Adipose tissue (tissue), 3 donors: ENCODE data around the gene COTL1. TPM values are rescaled to one million over a fixed set of nuclear protein-coding genes. Genes with fewer than 3 reads are reported as not detected.

Experiments
- H3K27ac ChIP-seq: one replicate; pipeline ENCODE4 v1.5.1; 2013; ENCODE audit warnings: low read depth, low read length
- WGBS, 3 donors: extraction: QIAGEN DNeasy Blood & Tissue Kit; methylation state at CpG; one replicate each; pipeline ENCODE4 v1.1.7; 2013; 5-methylcytosine and 5-hydroxymethylcytosine counted together
- polyA plus RNA-seq, 3 donors: library from polyadenylated mRNA; stranded (reverse); fragments of 200-250 nt; gene quantifications; one replicate each; pipeline ENCODE4 v1.2.3, GENCODE V29; 2013
- donor health status: healthy with polysubstance abuse.
- donor health status: Bipolar disorder and iron deficiency.
- donor health status: healthy.

Gene COTL1
- polyA plus RNA-seq, 3 donors = 14.1 to 134 (median 132) TPM

DNA sequence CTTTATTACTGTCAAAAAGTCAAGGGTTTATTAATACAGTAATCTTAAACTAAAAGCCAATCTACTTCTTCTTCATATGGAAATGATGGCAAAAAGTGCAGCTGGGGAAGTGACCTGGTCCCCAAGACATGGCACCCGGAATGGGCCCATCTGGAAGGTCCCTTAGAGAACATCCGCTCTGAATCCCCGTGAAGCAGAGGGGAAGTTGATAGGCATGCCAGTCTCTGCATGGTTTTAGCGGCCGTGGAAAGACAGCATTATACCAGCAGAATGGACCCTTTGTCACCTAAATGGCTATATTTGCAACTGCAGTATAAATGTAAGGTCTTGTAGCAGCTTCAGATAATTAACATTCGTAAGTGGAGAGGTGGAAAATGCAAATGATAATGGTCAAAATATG, 32.4 kb downstream of the COTL1 start:
- 77 to 84% (median 77%) methylated on average over 6 of the region's 6 CpGs for WGBS, 3 donors
- no peak overlapping the region for H3K27ac ChIP-seq

DNA sequence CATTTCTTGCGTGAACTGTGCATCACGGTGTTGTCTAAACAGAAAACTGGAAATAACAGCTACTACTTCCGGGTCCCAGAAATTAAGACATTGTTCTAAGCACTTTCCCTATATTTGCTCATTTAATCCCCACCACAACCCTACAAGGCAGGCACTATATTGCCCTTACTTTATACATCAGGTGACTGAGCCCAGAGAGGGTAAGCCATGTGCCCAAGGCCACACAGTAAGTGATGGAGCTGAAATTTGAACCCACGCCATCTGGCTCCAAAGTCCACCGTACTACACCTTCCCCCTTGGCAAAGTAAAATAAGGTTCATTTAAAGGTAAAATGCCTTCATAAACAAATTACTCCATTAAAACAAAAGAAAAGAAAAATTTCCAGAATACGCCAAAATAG, 33.2 kb downstream of the COTL1 start:
- WGBS, 3 donors = 76 to 96% (median 93%) methylated on average over 6 of the region's 6 CpGs
- no peak overlapping the region for H3K27ac ChIP-seq

DNA sequence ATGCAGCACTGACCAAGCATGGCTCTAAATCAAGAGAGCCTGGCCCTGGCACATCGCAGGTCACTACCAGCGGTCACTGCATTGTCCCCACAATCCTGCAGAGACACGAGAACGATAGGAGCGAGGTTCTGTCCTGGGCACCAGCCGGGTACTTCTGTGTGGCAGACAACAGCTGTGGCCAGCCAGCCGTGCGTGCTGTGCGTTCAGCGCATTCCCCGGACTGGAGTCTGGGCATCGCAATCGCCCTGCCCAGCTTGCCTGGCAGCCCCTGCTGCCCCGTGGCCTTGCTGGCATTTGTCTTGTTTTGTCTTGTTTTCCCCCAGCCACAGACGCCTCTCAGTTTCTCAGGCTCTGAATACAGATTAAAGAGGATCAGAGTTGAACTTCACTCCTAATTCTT, 33.9 kb downstream of the COTL1 start:
- 54 to 87% (median 87%) methylated on average over 15 of the region's 15 CpGs for WGBS, 3 donors
- H3K27ac ChIP-seq = no peak overlapping the region

DNA sequence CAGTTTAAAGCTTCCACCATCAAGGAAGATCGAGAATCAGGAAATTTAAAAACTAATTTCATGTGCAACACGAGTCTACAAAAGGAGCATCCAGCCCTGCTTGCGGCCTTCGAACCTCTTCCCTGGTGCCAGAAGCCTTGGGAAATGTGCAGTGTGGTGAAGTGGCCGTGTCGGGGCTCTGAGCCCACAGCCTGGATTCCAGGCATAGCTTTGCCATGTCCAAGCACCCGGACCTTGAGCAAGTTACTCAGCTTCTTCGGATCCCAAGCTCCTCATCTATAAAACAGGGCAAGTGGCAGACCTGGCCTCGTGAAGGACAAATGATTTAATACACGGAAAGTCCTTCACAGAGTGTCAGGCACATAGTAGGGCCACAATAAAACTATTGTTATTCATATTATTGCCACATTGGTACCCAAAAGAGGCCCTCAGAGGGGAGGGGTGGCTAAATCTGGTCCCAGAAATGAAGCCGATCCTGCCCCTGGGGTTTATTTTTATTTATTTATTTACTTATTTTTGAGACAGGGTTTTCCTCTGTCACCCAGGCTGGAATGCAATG, 34.8 kb downstream of the COTL1 start:
- 38 to 83% (median 79%) methylated on average over 11 of the region's 11 CpGs for WGBS, 3 donors
- no peak overlapping the region for H3K27ac ChIP-seq

DNA sequence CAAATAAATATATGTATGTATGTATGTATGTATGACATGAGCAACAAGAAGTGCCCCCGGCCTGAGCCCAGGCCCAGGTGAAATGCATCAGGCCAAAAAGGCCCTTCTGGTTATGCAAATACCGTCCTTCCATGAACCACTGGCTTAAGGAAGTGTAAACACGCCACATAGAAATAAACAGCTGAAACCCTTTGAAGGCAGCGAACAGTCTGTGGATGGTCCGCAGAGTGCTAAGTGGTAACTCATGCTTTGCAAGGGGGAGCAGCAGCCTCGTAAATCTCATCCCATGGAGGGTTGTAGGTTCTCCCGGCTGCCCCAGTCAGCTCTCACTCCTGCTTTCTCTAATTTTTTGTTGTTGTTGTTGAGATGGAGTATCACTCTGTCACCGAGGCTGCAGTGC, 36.7 kb downstream of the COTL1 start:
- 64 to 95% (median 91%) methylated on average over 8 of the region's 8 CpGs for WGBS, 3 donors
- H3K27ac ChIP-seq = no peak overlapping the region

DNA sequence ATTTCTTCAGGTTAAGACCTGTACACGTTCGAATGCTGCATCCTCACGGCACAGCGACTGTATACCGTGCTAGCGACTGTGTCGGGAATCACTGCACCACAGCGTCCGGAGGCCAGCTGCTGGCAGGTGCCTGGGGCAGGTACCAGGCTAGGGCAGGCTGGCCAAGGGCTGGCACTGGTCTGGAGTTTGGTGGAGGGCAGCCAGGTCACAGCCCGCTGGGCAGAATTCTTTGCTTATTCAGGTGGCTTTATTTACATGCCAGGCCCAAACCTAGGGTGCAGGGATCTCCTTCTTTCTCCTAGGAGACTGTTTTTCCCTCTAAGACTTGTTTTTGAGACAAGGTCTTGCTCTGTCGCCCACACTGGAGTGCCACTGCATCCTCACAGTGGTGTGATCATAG, 37.9 kb downstream of the COTL1 start:
- WGBS, 3 donors = 51 to 97% (median 95%) methylated on average over 11 of the region's 11 CpGs
- no peak overlapping the region for H3K27ac ChIP-seq

DNA sequence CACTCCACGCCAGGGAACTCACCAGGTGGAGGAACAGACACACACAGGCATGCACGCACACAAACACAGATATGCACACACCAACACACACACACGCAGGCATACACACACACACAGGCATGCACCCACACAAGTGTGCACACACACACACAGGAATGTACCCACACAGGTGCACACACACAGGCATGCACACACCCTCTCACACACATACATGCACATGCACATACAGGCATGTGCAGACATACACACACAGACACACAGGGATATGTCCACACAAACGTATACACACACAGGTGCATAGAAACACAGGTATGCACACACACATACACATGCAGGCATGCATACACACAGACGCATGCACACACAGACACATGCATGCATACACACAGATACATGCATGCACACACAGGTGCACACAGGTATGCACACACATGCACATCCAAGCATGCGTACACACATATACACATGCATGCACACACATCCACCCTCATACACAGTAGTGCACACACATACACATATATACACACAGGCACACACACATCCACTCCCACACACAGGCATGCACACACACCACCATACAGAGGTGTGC, 39.2 kb downstream of the COTL1 start:
- WGBS, 3 donors = 91 to 97% (median 92%) methylated on average over 6 of the region's 6 CpGs
- no peak overlapping the region for H3K27ac ChIP-seq

DNA sequence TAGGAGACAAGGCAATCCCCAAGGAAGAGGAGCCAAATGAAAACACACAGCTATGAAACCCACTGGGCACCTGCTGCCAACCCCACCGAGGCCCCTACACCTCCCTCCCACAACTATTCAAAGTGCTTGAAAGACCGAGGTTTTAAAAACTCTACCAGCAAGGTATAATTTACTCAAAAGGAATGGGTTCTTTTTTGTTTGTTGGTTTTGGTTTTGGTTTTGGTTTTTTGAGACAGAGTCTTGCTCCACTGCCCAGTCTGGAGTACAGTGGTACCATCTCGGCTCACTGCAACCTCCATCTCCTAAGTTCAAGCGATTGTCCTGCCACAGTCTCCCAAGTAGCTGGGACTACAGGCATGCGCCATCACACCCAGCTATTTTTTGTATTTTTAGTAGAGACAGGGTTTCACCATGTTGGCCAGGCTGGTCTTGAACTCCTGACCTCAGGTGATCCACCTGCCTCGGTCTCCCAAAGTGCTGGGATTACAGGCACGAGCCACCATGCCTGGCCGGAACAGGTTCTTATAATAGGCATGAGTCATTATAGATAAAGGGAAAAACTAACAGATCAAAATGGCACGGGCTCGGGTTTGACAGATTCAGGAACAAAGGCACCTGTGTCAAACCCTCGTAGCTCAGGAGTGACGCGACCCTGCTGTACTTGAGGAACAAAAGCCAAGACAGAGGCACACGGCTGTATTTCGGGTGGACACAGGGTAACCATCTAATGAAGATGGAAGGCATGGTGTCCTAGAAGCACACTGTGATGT, 40.7 kb downstream of the COTL1 start:
- WGBS, 3 donors = 53 to 93% (median 93%) methylated on average over 15 of the region's 15 CpGs
- H3K27ac ChIP-seq = no peak overlapping the region

DNA sequence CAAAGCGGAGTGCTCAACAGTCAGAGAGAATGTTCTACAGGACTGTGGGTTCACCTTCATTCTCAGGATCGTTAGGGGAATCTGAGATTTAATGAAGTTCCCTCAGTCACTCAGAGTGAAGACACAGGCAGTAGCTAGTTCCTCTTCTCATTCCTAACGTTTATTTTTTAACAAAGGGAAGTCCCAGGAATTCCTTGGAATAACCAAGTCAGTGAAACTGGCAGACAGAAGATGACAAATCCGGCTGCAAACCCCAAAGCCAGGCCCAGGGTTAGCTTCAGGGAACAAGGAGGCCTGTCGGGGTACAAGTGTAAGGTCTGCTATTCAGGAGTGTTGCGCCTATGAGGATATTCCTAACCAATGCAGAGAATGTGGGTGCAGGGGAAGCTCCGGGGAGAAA, 42.0 kb downstream of the COTL1 start:
- WGBS, 3 donors = 82 to 88% (median 82%) methylated on average over 7 of the region's 7 CpGs
- no peak overlapping the region for H3K27ac ChIP-seq

DNA sequence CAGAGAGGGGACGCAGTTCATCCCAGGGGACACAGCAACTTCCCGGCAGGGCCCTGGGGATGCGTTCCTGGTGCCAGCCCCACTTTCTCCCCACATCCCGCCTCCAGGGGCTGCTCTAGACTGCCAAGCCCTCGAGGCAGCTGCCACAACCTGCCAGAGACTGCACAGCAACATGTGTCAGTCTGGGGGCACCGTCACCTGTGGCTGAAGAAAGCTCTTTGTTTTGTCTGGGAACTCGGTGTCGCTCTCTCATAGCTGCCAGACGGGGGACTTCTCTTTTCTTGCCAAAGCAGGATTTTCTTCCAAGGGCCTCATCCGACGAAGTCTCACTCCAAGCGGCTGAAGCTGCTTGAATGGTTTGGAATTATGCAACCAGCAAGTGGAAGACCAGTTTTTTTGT, 43.7 kb downstream of the COTL1 start:
- WGBS, 3 donors = 72 to 93% (median 81%) methylated on average over 12 of the region's 12 CpGs

DNA sequence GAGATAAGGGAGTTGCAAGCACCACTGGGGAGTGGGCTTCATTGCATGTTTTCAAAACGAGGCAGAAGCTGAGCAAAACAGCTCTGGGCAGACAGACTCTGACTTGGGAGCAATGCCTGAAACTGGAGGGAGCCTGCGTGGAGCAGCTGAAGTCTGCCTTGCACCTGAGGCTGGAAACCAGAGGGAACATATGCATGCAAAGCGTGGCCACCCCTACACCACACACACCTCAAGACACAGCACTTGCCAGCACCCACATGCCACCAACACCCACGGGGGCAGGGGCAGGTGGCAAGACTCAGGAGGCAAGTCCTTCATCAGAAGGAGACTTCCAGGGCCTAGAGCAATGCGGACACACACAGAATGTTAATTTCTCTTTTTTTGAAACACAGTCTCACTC, 45.8 kb downstream of the COTL1 start:
- no peak overlapping the region for H3K27ac ChIP-seq
- WGBS, 3 donors = 76 to 89% (median 76%) methylated on average over 5 of the region's 5 CpGs

More for the DNA sequence above, 43.7 kb downstream of the COTL1 start:
- H3K27ac ChIP-seq = no peak overlapping the region

DNA sequence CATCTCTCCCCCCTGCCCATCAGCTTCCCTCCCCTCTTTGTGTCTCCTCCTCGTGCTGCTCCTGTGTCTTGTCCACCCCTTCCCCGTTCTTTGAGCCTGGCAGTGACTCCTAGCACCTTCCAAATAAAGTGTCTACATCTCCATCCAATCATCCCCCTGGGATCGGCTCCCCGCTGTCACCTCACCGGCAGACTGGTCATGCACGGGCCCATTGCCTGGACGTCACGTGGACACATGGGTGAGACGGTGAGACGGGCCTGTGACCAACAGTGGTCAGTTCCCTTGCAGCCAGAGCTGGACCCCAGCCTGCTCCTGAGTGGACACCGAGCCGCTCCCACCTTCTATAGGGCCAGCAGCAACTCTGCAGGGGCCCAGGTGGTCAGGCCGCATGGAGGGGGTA, 46.4 kb downstream of the COTL1 start:
- H3K27ac ChIP-seq = no peak overlapping the region
- 94 to 98% (median 95%) methylated on average over 13 of the region's 13 CpGs for WGBS, 3 donors

DNA sequence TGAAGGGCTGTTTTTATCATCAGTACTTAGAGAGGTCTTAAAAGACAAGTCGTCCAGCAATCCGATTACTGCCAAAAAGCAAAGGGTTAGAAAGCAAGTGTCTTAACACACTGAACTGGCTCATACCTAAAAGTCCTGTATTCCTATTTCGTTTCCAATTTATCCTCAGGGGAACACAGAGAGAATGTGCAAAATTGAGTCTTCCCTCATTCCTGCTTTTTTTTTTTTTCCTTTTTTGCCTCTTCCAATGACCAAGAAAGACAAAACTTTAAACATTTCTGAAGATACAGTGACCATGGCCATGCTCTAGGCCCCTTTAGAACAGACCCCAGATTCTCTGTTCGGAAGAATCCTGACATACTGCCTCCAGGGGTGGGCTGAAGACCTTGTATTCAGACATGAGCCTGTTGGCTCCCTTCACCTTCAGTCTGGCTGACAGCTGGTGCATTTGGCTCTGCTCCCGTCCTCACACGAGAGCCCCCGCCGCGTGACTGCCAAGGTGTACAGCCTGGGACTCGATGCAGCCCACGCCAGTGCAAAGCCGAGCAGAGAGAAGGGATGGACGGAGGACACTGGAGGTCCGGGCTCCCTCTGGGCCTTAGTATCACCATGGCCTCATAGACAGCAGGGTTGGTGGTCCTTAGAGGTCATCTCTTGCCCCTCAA, 47.0 kb downstream of the COTL1 start:
- WGBS, 3 donors = 81 to 93% (median 82%) methylated on average over 14 of the region's 14 CpGs
- no peak overlapping the region for H3K27ac ChIP-seq

DNA sequence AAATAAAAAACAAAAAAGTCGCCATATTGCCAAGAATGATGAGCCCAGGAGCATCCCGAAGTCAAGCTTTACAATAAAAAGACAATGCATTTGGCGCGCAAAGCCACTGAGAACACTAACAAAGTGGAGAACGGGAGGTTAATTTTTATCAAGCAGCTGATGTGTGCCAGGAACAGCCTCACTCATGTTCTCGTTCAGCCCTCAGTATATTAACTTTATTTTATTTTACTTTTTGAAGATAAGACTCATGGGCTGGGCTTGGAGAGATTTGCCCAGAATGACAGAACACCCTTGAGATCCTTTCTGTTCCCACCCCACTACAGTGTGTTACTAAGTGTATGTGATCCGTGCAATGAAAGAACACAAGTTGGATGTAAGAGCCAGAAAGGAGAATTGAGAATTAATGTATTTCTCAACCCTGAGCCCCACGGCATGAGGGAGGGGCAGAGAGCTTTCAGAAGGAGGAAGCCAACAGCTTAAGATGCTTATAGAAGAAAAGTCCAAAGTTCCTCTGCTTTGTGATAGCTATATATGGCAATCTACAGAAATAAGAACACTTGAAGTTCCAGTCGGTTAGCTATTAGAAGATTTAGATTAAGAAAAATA, 48.4 kb downstream of the COTL1 start:
- no peak overlapping the region for H3K27ac ChIP-seq
- WGBS, 3 donors = 39 to 67% (median 60%) methylated on average over 9 of the region's 9 CpGs

DNA sequence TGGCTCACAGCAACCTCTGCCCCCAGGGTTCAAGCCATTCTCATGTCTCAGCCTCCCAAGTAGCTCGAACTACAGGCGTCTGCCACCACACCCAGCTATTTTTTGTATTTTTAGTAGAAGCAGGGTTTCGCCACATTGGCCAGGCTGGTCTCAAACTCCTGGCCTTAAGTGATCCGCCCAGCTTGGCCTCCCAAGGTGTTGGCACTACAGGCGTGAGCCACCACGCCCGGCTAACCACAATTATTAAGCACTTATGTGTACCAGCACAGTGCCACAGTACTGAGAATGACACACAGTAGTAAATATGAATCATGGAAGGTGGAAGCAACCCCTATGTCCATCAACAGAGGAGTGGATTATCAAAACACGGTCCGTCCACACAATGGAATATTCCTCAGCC, 49.8 kb downstream of the COTL1 start:
- WGBS, 3 donors = 90 to 97% (median 93%) methylated on average over 9 of the region's 9 CpGs
- H3K27ac ChIP-seq = no peak overlapping the region

DNA sequence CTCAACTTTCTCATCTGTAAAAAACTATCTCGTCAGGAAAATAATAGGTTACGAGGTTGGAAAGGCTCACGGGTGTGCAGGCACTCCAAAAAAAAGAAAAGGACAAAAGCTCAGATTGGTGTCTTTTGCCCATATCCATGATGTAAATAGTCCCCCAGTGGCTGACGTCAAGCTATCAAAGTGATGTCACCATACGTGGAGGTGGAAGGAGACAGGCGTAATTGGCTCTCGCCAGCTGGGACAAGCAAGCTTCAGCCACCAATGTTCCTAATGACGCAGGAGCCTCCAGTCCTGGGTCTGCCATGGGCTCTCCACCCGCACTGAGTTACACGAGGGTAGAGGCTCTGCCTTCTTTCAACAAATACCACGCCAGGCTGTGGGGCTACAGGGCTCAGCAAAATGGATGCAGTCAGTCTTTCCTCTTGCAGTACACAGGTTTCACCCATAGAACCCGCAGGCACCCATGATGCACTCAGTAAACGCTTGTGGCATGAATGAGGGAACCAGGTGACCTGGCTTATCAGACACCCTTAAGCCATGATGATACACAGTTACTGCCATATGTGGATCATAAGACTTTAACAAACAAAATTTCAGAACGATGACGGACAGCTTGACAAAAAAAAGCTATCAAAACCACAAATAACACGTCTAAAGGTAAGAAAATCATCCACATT, 50.5 kb downstream of the COTL1 start:
- 90 to 95% (median 94%) methylated on average over 16 of the region's 16 CpGs for WGBS, 3 donors
- H3K27ac ChIP-seq = no peak overlapping the region

DNA sequence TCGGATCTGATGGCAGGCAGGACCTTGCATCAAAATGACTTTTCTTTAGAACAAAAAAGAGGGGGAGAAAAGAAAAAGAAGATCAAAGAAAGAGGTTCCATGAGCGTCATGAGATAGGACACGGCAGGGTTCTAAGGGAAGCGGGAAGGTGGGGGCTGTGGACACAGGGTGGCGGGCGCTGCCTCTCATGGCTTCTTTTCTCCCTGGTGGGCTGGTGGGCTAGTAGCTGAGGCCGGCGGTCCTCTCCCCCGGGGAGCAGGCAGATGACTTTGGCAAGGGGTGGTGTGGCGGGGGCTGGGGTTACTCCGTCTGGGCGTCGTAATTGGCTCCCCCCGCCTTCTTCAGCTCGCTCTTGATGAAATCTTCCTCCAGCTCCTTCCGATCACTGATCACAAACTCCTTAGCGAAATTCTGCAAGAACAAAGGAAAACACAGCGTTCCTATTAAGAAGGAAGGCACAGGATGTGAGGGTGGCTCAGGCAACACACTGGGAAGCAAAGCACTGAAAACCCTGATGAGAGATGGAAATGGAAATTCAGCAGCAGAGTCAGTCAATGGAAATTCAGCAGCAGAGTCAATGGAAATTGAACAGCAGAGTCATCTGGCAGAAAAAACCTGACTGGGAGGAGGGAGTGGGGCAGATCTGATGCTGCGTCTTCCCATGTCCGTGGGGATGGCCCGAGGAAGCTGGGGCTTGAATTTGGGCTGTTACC, 51.2 kb downstream of the COTL1 start:
- H3K27ac ChIP-seq = no peak overlapping the region
- WGBS, 3 donors = 87 to 92% (median 91%) methylated on average over 19 to 21 of the region's 21 CpGs
